Measurements from ENCODE around the gene DMGDH.

Gene DMGDH

GRCh38 chr5:79042188-79042587 is 27.3 kb downstream of the DMGDH start:
- Histone ChIP-seq H3K36me3 (ENCODE audit: control insufficient read depth, insufficient read depth, low read length) (no peaks in the 10 kb centered on the region), H3K4me3 (replicated peaks; ENCODE audit: low read depth, low read length) (no peak overlapping the region), H3K27me3 (replicated peaks; ENCODE audit: control insufficient read depth, insufficient read depth, low read length) (no peaks in the 10 kb centered on the region)
- DNase-seq (ENCODE audit: extremely low read depth, insufficient read length), result no peak
- TF ChIP-seq CTCF (IDR thresholded peaks at IDR 0.05; ENCODE audit: insufficient read depth, low read length, poor library complexity, severe bottlenecking), result no peak

- Histone ChIP-seq H3K4me3 (replicated peaks; ENCODE audit: low read depth, low read length) (no peak overlapping the region), H3K36me3 (ENCODE audit: control insufficient read depth, insufficient read depth, low read length) (no peaks in the 10 kb centered on the region), H3K27me3 (replicated peaks; ENCODE audit: control insufficient read depth, insufficient read depth, low read length) (no peaks in the 10 kb centered on the region)
- TF ChIP-seq CTCF (IDR thresholded peaks at IDR 0.05; ENCODE audit: insufficient read depth, low read length, poor library complexity, severe bottlenecking), result no peak
- DNase-seq (ENCODE audit: extremely low read depth, insufficient read length), result no peak
Observed at GRCh38 chr5:79036769-79037168, 32.7 kb downstream of the DMGDH start.

- DNase-seq (ENCODE audit: extremely low read depth, insufficient read length), result no peak
- no peak overlapping the region for H3K4me3 ChIP-seq (replicated peaks; ENCODE audit: low read depth, low read length)
- no peaks in the 10 kb centered on the region for H3K27me3 ChIP-seq (replicated peaks; ENCODE audit: control insufficient read depth, insufficient read depth, low read length)
- no peaks in the 10 kb centered on the region for H3K36me3 ChIP-seq (ENCODE audit: control insufficient read depth, insufficient read depth, low read length)
- no peak for TF ChIP-seq CTCF (IDR thresholded peaks at IDR 0.05; ENCODE audit: insufficient read depth, low read length, poor library complexity, severe bottlenecking)
Observed at GRCh38 chr5:79035237-79035636, 34.2 kb downstream of the DMGDH start.

- no peak for DNase-seq (ENCODE audit: extremely low read depth, insufficient read length)
- Histone ChIP-seq H3K27me3 (replicated peaks; ENCODE audit: control insufficient read depth, insufficient read depth, low read length) (no peaks in the 10 kb centered on the region), H3K4me3 (replicated peaks; ENCODE audit: low read depth, low read length) (no peak overlapping the region), H3K36me3 (ENCODE audit: control insufficient read depth, insufficient read depth, low read length) (no peaks in the 10 kb centered on the region)
- no peak for TF ChIP-seq CTCF (IDR thresholded peaks at IDR 0.05; ENCODE audit: insufficient read depth, low read length, poor library complexity, severe bottlenecking)
Observed at GRCh38 chr5:79032782-79033181, 36.7 kb downstream of the DMGDH start.

- no peaks in the 10 kb centered on the region for H3K27me3 ChIP-seq (replicated peaks; ENCODE audit: control insufficient read depth, insufficient read depth, low read length)
- H3K4me3 ChIP-seq (replicated peaks; ENCODE audit: low read depth, low read length), result no peak overlapping the region
- no peaks in the 10 kb centered on the region for H3K36me3 ChIP-seq (ENCODE audit: control insufficient read depth, insufficient read depth, low read length)
- TF ChIP-seq CTCF (IDR thresholded peaks at IDR 0.05; ENCODE audit: insufficient read depth, low read length, poor library complexity, severe bottlenecking), result no peak
- DNase-seq (ENCODE audit: extremely low read depth, insufficient read length), result no peak
Observed at GRCh38 chr5:79032031-79032695, 37.3 kb downstream of the DMGDH start.

GRCh38 chr5:79031485-79031867 is 38.0 kb downstream of the DMGDH start:
- TF ChIP-seq CTCF (IDR thresholded peaks at IDR 0.05; ENCODE audit: insufficient read depth, low read length, poor library complexity, severe bottlenecking), result no peak
- Histone ChIP-seq H3K36me3 (ENCODE audit: control insufficient read depth, insufficient read depth, low read length) (no peaks in the 10 kb centered on the region), H3K4me3 (replicated peaks; ENCODE audit: low read depth, low read length) (no peak overlapping the region)

More at GRCh38 chr5:79031485-79031867, 38.0 kb downstream of the DMGDH start:
- H3K27me3 ChIP-seq (replicated peaks; ENCODE audit: control insufficient read depth, insufficient read depth, low read length), result no peaks in the 10 kb centered on the region
- DNase-seq (ENCODE audit: extremely low read depth, insufficient read length), result no peak
